GM21825 (cell line): ENCODE measurements around the gene KIAA0513.
A peak's percentile ranks its signal among the peaks of the same experiment; 100 is the strongest.

Source experiments
- ATAC-seq: cut with Tn5 transposase; IDR thresholded peaks from one replicate; pipeline ENCODE4 v1.9.1; 2021; ENCODE audit warnings: mild to moderate bottlenecking, moderate library complexity; ENCODE audit not compliant: unreplicated experiment

The KIAA0513 gene

GRCh38 chr16:85004587-85005205 is 22.9 kb upstream of the KIAA0513 start:
- no peak for ATAC-seq

DNA sequence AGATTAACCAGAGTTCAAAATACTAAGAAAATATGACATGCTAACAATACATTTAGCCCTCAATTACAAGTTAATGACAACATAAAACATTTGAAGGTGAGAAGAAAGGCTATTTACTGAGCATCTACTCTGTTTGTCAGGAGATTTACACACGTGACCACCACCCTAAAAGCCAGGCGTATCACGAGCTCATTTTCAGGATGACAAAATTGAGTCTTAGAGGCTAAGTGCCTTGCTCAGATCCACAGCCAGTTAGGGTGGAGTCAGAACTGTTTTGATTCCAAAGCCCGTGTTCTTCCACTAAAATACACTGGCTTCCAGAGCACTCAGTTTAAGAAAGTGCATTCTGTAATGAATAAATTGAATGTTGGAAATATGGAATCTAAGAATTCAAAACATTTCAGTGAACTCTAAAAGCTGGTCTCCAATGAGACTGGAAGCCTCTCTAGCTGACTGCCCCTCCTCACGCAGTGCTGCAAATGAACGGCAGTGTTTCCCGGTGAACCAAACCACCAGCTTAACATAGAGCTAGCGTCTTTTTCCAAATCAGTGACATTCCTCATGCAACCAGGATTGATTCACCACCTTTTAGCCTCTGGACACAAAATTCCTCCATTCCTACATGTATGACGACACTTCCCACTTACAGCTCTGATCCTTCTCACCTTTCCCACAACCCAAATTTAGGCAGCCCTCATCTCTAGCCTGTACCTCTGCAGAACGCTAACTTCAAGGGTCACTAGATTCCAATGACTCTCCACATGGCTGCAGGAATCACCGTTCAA is 22.1 kb upstream of the KIAA0513 start:
- ATAC-seq, result no peak

GRCh38 chr16:85006639-85007038 is 21.0 kb upstream of the KIAA0513 start:
- ATAC-seq, result no peak

GRCh38 chr16:85007496-85008214 is 19.9 kb upstream of the KIAA0513 start:
- ATAC-seq, result no peak

DNA sequence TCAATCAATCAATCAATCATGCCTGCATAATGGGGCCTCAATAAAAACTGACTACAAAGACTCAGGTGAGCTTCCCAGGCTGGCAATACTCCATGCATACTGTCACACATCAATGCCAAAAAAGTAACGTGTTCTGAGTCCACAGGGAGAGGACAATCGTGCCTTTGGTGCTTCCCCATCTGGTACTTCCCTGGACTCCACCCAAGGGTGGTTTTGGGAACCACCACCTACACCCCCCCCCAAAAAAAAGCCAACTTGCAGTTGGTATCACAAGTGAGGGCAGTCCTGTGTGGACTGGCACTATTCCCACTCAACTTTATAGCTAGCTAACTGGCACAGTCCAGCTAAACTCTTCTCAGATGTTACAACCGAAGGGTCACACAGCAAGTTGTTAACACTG is 19.3 kb upstream of the KIAA0513 start:
- no peak for ATAC-seq

DNA sequence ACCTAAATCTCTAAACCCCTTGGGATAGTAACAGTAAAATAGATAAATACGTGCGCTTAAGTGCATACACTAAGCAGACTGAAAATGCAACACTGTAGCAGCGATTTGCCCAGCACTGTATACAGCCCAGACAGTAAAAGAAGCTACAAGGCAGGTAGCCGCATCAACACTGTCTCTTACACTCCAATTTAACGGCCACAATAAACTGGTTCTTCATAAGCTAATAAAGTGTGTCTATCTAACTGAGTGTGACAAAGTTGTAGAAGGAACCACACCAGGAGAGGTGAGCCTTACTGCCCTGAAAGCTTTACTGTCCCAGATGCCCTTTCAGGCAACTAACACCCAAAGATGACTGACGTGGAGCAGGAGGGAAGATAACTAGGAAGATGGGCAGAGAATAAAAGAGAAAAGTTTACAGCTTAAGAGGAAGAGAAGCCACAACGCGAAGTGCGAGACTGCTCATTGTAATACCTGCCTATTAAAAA is 17.1 kb upstream of the KIAA0513 start:
- ATAC-seq, result no peak

GRCh38 chr16:85010931-85011845 is 16.4 kb upstream of the KIAA0513 start, which contains the start of gene ZDHHC7:
TSS of gene ZDHHC7 (minus strand) at chr16:85011535. CDS start at chr16:84990618, 20,917 bp downstream.
- peak; percentile 87 for ATAC-seq

- ATAC-seq, result no peak
Measured at GRCh38 chr16:85011846-85012284, 15.7 kb upstream of the KIAA0513 start.

DNA sequence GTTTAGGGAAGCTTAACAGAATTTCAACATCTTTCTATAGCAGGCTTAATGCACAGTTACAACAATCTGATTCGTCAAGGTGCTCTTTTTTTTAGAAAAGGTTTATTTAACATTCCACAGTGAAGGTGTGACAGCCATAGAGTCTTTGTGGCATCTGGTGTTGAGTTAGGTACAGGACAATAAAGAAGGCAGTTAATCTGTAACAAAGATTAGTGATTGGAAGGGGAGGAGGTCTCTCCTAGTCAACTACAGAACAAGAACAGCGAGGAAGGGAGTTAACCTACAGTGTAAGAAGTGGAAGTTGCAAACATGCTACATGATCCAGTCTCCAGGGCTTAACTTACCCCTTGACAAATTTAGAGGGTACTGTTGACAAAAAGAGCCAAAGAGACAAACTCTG is 13.3 kb upstream of the KIAA0513 start:
- ATAC-seq, result no peak

GRCh38 chr16:85015481-85016187 is 12.0 kb upstream of the KIAA0513 start:
- no peak for ATAC-seq

- peak; percentile 65 for ATAC-seq
Measured at GRCh38 chr16:85017151-85017550, 10.4 kb upstream of the KIAA0513 start.

GRCh38 chr16:85017633-85018032 is 10.0 kb upstream of the KIAA0513 start:
- no peak for ATAC-seq

DNA sequence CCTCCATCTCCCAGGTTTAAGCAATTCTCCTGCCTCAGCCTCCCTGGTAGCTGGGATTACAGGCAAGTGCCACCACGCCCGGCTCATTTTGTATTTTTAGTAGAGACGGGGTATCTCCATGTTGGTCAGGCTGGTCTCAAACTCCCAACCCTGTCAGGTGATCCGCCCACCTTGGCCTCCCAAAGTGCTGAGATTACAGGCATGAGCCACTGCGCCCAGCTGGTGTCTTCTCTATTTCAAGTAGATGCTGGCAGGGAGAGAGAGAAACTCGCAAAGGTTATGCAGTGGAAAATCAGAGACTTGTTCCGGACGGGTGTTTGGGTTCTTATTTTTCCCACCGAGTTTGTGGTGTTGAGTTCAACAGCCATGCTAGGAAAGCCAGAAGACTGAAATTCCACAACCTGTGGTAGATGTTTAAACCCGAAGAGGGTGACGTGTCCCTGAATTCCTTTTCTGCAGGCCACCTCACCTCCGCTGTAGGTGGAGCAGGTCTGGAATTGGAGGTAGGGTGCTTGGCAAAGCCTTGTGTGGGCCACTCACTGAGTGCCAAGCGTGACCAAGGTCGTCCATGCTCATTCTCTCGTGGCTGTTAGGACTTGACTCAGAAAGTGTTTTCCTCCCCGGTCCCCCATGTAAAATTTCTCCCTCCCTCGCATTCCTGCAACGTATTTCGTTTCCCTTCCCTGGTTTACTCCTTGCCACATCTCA is 8.9 kb upstream of the KIAA0513 start:
- ATAC-seq, result no peak

DNA sequence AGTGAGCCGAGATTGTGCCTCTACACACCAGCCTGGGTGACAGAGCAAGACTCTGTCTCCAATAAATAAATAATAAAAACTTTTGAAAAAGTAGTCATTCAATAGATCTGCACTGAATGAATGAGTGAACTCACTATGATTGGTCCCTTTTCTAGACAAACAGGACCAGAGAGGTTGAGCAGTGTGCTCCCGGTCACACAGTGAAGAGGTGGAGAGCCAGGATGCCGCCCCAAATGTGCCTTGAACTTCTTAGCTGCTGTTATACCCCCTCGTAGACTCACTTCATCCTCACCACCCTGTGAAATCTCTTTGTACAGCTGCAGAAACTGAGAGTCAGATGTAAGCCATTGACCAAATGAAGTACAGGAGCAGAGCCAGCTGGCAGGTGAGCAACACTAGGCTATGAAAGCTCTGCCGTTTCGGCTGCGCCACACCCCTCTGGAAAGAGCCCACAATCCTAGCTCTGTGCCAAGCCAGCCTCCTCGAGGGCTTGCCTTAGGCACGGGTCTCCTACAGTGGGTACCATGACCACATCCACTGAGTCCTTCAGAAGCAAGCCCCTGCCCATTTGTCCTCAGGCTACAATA is 7.8 kb upstream of the KIAA0513 start:
- ATAC-seq, result no peak

GRCh38 chr16:85025781-85026653 is 1.6 kb upstream of the KIAA0513 start:
- no peak for ATAC-seq

DNA sequence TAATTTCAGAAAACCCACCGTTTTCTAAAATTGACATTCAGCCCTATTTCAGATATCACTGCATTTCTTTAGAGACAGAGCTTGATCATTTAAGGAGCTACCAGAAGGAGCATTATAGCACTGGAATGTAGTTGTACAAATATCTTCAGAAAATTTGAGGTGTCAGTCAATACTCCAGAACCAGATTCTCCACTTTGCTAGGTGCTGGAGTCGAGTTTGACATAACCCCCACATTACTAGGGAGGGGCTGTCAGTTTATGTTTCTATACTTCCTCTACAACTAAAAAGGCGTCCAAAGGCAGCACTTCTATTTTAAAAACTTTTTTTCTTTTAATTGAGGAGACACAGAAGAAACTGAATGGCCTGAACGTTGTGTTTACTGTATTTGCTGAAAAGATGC is 892 bp upstream of the KIAA0513 start:
- ATAC-seq, result no peak

GRCh38 chr16:85027958-85028684 is 526 bp downstream of the KIAA0513 start:
- ATAC-seq, result peak; percentile 11
